Heart left ventricle (tissue), 16 donors: Measurements from ENCODE around the gene ASCL4. TPM values are rescaled to one million over a fixed set of nuclear protein-coding genes. Genes with fewer than 3 reads are reported as not detected.

ENCODE experiments used
- ATAC-seq, 4 donors: fragments of 200-7000 bp; cut with Tn5 transposase; one replicate each; pipeline ENCODE4 v1.9.1; 2020 to 2022; ENCODE audit warnings: moderate library complexity in 4 of 4, mild to moderate bottlenecking in 3 of 4, moderate number of reproducible peaks in 1 of 4
- DNase-seq, 5 donors: peaks; one replicate each; pipeline ENCODE4 v3.0.0-alpha.2; 2020
- H3K27ac ChIP-seq, 12 donors: fragments of 200-600 bp; sonication (generic) in 4 of 12; one replicate each; pipeline versions ENCODE4 v1.5.0 to v1.8.0; 2016 to 2022; ENCODE audit warnings: mild to moderate bottlenecking in 2 of 12
- H3K27me3 ChIP-seq, 9 donors: fragments of 200-600 bp; sonication (generic) in 2 of 9; one replicate each; pipeline versions ENCODE4 v1.5.1 to v1.8.0; 2016 to 2022; ENCODE audit warnings: mild to moderate bottlenecking in 3 of 9
- H3K36me3 ChIP-seq, 9 donors: fragments of 200-600 bp; sonication (generic) in 2 of 9; one replicate each; pipeline versions ENCODE4 v1.5.0 to v1.8.0; 2018 to 2022; ENCODE audit warnings: mild to moderate bottlenecking in 2 of 9
- H3K4me1 ChIP-seq, 12 donors: fragments of 200-600 bp; sonication (generic) in 4 of 12; one replicate each; pipeline versions ENCODE4 v1.5.0 to v1.8.0; 2016 to 2022; ENCODE audit warnings: mild to moderate bottlenecking in 3 of 12
- H3K4me3 ChIP-seq, 12 donors: fragments of 200-600 bp; sonication (generic) in 4 of 12; one replicate each; pipeline versions ENCODE4 v1.5.0 to v1.8.0; 2017 to 2022; ENCODE audit warnings: mild to moderate bottlenecking in 9 of 12, moderate library complexity in 4 of 12
- H3K9me3 ChIP-seq, 12 donors: fragments of 200-600 bp; sonication (generic) in 4 of 12; one replicate each; pipeline versions ENCODE4 v1.5.0 to v1.8.0; 2016 to 2022; ENCODE audit warnings: mild to moderate bottlenecking in 1 of 12
- POLR2A ChIP-seq, 2 donors: fragments of 450-650 bp; IDR thresholded peaks; one replicate each; pipeline ENCODE4 v1.6.1; 2017; ENCODE audit warnings: antibody characterized with exemption in 2 of 2, mild to moderate bottlenecking in 2 of 2, moderate library complexity in 2 of 2
- WGBS, 4 donors: extraction: QIAGEN DNeasy Blood & Tissue Kit in 2 of 4; methylation state at CpG; one replicate each; pipeline versions ENCODE4 v1.1.5 to v1.1.7; 2013 to 2018; 5-methylcytosine and 5-hydroxymethylcytosine counted together
- intact Hi-C, 10 donors: fragments of 100-400 bp; cut with DNase I; formaldehyde crosslinking; loops; one replicate each; pipeline versions ENCODE4 v1.11.1 to v1.14.2; 2022
- polyA plus RNA-seq, 2 donors: library from polyadenylated mRNA; stranded (reverse); fragments of 200-250 nt; gene quantifications; one replicate each; pipeline ENCODE4 v1.2.3, GENCODE V29; 2013
- total RNA-seq, 9 donors: library from RNA; depleted of rRNA in 2 of 9; stranded (reverse); fragments of >200 nt in 2 of 9; fragmentation: NEBNext Ultra II Directional in 3 of 9; extraction: Animal tissue kit (Norgen Biotek cat#: 25700) in 3 of 9; gene quantifications; one replicate each; pipeline versions ENCODE4 v1.1.0 to v1.2.4, GENCODE V29; 2016 to 2023
- TF ChIP-seq, protein P1 (sequence below), 12 donors: fragments of 200-600 bp; sonication (generic) in 4 of 12; IDR thresholded peaks; one replicate each; pipeline versions ENCODE4 v1.5.0 to v1.8.0; 2018 to 2022; ENCODE audit warnings: antibody characterized with exemption in 12 of 12, mild to moderate bottlenecking in 5 of 12
- donor health status: ischemic (EF 13 %, LVEDD 7.1; RV severe dilation, severe dysfunction).
- donor health status: healthy with polysubstance abuse.
- donor health status: DM: no; HTN: yes; CAD: no.
- donor health status: DM: no; HTN: no; CAD: no.
- donor health status: ischemic (EF 25% LVEDD 6.9; RV normal size, moderate dysfunction).
- donor health status: ischemic (EF 25% LVEDD 5.7; RV mildly dilated, moderate dysfunction).
- donor health status: healthy.
- donor health status: DM: yes; HTN: yes; CAD: no.
- donor health status: ischemic (EF 35%, LVEDD 5.7; RV mildly dilated, moderate dysfunction).
- donor health status: nonischemic (EF 11% LVEDD 7.7; RV severe dilation, severe dysfunction).
- donor health status: DM: yes; HTN: yes; CAD: no.
- donor health status: PGD.
- donor health status: ischemic (EF 29% LVEDD 5.4; RV normal size, mild dysfunction).
- donor health status: nonischemic (EF 23%, LVEDD 6.1; RV moderate dilation, normal function).

ASCL4 gene
- total and polyA plus RNA-seq, 11 donors, result not detected

DNA sequence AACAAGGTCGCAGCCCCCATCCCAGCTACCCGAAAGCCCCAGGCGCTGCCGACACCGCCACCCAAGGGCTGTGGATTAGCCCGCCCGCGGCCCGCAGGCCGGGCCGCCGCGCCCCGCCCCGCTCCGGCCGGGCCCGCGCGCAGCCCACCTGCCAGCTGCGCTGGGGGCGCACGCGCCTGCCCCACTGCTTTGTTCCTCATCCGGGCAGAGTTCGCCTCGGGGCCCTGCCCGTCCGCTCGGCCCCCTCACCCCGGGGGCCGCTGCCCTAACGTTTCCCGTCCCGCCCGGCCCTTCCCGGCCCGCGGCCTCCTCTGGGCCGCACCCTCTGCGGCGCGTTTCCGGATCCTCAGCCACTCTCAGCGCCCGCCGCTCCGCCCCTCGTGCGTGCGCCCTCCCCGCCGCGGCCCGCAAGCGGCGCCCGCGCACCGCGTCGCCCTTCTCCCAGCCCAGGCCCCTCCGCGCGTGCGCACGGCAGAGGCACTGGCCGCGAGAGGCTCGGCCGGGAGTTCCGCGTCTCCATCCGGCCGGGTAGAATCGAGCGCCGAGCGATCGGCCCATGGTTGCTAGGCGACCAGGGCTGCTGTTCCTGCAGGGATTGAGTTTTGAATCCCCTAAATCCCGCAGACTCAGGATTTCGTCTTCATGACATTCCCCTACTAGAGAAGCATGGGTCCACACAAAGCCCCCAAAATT is 13.5 kb upstream of the ASCL4 start, which contains the start of gene PRDM4:
TSS of gene PRDM4 (minus strand) at position 329 of the 693 bp plus-strand sequence. CDS start 622 bp downstream, outside the sequence.
- peak within 1 kb of the TSS in 11 of 12 donors; percentile 59 to 87 (median 77) for H3K27ac ChIP-seq
- TF ChIP-seq, protein P1, sequence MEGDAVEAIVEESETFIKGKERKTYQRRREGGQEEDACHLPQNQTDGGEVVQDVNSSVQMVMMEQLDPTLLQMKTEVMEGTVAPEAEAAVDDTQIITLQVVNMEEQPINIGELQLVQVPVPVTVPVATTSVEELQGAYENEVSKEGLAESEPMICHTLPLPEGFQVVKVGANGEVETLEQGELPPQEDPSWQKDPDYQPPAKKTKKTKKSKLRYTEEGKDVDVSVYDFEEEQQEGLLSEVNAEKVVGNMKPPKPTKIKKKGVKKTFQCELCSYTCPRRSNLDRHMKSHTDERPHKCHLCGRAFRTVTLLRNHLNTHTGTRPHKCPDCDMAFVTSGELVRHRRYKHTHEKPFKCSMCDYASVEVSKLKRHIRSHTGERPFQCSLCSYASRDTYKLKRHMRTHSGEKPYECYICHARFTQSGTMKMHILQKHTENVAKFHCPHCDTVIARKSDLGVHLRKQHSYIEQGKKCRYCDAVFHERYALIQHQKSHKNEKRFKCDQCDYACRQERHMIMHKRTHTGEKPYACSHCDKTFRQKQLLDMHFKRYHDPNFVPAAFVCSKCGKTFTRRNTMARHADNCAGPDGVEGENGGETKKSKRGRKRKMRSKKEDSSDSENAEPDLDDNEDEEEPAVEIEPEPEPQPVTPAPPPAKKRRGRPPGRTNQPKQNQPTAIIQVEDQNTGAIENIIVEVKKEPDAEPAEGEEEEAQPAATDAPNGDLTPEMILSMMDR (IDR thresholded peaks at IDR 0.05), result peak in 11 of 12 donors; percentile 13 to 66 (median 44)
- peak; percentile 45 to 93 for TF ChIP-seq POLR2A (IDR thresholded peaks at IDR 0.05)
- peak within 1 kb of the TSS; percentile 76 to 94 (median 85) for H3K4me3 ChIP-seq
- intact Hi-C loops, result loop anchor here in 7 of 10 donors (1.0 to 10.0 kb wide), 9 partner anchors 74 to 754 kb away; partner anchors contain the start of genes PWP1 (in 4 of the 7) and FICD (in 1 of the 7)
- H3K27me3 ChIP-seq, result no peaks in the 10 kb centered on the region
- ATAC-seq (peak; percentile 96 to 99 (median 98)), DNase-seq (peak; percentile 93 to 96 (median 96))
- WGBS, 4 donors, result 0 to 1% (median 1%) methylated on average over 23 to 83 of the region's 83 CpGs
- no peaks in the 10 kb centered on the region for H3K9me3 ChIP-seq
- peaks cover 5 to 35% (median 28%) of the 10 kb centered on the region in 12 donors for H3K4me1 ChIP-seq
- H3K36me3 ChIP-seq, result peaks cover 0 to 35% (median 21%) of the 10 kb centered on the region in 9 donors

DNA sequence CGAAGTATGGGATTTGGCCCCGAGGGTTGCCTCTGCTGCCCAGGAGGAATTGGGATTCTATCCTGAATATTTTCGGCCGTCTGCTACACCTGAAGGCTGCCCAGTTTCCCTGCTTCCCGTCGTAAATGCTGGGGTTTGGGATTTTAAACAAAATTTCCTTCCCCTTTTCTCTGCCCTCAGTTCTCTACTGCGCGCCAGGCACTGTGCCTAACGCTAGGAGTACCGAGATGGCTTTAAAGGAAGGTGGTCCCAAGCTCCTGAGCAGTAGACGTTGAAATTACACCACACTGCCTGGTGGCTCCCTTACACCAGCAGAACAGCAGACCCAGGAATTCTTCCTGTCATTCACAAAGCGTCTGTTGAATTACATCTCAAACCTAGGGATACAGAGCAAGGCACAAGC is 13.0 kb upstream of the ASCL4 start:
- intact Hi-C loops, result loop anchor here in 7 of 10 donors (1.0 to 10.0 kb wide), 9 partner anchors 74 to 753 kb away; partner anchors contain the start of genes PWP1 (in 4 of the 7) and FICD (in 1 of the 7)
- ATAC-seq, result peak in 3 of 4 donors; percentile 5 to 29 (median 21)

DNA sequence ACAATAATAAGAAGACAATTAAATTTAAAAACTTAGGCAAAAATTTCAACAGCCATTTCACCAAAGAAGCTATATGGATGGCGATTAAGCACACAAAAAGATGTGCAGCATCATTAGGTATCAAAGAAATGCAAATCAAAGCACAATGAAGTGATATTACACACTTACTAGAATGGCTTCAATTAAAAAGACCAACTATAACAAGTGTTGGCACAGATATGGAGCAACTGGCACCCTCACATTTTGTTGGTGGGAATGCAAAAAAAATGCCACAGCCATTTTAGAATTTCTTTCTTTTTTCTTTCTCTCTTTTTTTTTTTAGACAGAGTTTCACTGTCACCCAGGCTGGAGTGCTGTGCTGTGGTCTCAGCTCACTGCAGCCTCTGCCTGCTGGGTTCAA is 11.6 kb upstream of the ASCL4 start:
- intact Hi-C loops, result loop anchor here in 7 of 10 donors (5.0 to 10.0 kb wide), 7 partner anchors 76 to 752 kb away; partner anchors contain the start of genes PWP1 (in 2 of the 7) and FICD (in 1 of the 7)
- TF ChIP-seq, protein P1 (IDR thresholded peaks at IDR 0.05), result no peak
- no peak for TF ChIP-seq POLR2A (IDR thresholded peaks at IDR 0.05)
- 89 to 96% (median 90%) methylated on average over 1 of the region's 1 CpG for WGBS, 4 donors
- peaks cover 0 to 16% (median 5%) of the 10 kb centered on the region in 9 donors for H3K36me3 ChIP-seq
- no peaks in the 10 kb centered on the region for H3K27me3 ChIP-seq
- H3K27ac ChIP-seq, result no peak overlapping the region
- no peak overlapping the region for H3K4me3 ChIP-seq
- DNase-seq, result no peak
- no peak for ATAC-seq
- no peaks in the 10 kb centered on the region for H3K9me3 ChIP-seq
- H3K4me1 ChIP-seq, result peaks cover 5 to 31% (median 26%) of the 10 kb centered on the region in 12 donors

More for the DNA sequence above, 13.0 kb upstream of the ASCL4 start:
- peak overlapping the region in 11 of 12 donors; percentile 16 to 87 (median 76) for H3K27ac ChIP-seq
- peaks cover 5 to 35% (median 28%) of the 10 kb centered on the region in 12 donors for H3K4me1 ChIP-seq
- H3K27me3 ChIP-seq, result no peaks in the 10 kb centered on the region
- 0 to 4% (median 1%) methylated on average over 10 to 12 of the region's 12 CpGs for WGBS, 4 donors
- H3K36me3 ChIP-seq, result peaks cover 0 to 30% (median 15%) of the 10 kb centered on the region in 9 donors
- H3K9me3 ChIP-seq, result no peaks in the 10 kb centered on the region
- DNase-seq, result no peak
- peak overlapping the region; percentile 76 to 94 (median 85) for H3K4me3 ChIP-seq
- TF ChIP-seq POLR2A (IDR thresholded peaks at IDR 0.05), result no peak
- TF ChIP-seq, protein P1 (IDR thresholded peaks at IDR 0.05), result no peak

DNA sequence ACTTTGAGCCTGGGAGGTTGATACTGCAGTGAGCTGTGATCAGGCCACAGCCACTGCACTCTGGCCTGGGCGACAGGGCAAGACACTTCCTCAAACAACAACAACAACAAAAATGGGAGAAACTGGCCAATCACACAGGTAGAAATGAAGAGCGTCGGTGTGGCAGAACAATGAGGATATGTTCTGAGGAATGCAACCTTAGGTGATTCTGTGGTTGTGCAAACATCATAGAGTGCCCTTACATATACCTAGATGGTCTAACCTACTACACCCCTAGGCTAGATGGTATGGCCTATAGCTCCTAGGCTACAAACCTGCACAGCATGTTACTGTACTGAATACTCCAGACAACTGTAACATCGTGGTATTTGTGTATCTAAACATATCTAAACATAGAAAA is 9.9 kb upstream of the ASCL4 start:
- H3K4me3 ChIP-seq, result no peak overlapping the region
- peaks cover under 1 to 15% (median 8%) of the 10 kb centered on the region in 12 donors for H3K4me1 ChIP-seq
- no peaks in the 10 kb centered on the region for H3K9me3 ChIP-seq
- ATAC-seq, result no peak
- H3K36me3 ChIP-seq, result no peaks in the 10 kb centered on the region
- intact Hi-C loops, result loop anchor here in 7 of 10 donors (5.0 to 10.0 kb wide), 7 partner anchors 77 to 750 kb away; partner anchors contain the start of genes PWP1 (in 2 of the 7) and FICD (in 1 of the 7)
- no peak overlapping the region for H3K27ac ChIP-seq
- TF ChIP-seq, protein P1 (IDR thresholded peaks at IDR 0.05), result no peak
- TF ChIP-seq POLR2A (IDR thresholded peaks at IDR 0.05), result no peak
- H3K27me3 ChIP-seq, result no peaks in the 10 kb centered on the region
- DNase-seq, result no peak
- 65 to 72% (median 68%) methylated on average over 4 of the region's 4 CpGs for WGBS, 4 donors
